Measurements from ENCODE around the gene PIP5K1B. TPM values are rescaled to one million over a fixed set of nuclear protein-coding genes. Genes with fewer than 3 reads are reported as not detected.
A peak's percentile ranks its signal among the peaks of the same experiment; 100 is the strongest.

PIP5K1B gene
- total RNA-seq, 2 experiments from 2014 or later, result 0.13 to 0.16 TPM

DNA sequence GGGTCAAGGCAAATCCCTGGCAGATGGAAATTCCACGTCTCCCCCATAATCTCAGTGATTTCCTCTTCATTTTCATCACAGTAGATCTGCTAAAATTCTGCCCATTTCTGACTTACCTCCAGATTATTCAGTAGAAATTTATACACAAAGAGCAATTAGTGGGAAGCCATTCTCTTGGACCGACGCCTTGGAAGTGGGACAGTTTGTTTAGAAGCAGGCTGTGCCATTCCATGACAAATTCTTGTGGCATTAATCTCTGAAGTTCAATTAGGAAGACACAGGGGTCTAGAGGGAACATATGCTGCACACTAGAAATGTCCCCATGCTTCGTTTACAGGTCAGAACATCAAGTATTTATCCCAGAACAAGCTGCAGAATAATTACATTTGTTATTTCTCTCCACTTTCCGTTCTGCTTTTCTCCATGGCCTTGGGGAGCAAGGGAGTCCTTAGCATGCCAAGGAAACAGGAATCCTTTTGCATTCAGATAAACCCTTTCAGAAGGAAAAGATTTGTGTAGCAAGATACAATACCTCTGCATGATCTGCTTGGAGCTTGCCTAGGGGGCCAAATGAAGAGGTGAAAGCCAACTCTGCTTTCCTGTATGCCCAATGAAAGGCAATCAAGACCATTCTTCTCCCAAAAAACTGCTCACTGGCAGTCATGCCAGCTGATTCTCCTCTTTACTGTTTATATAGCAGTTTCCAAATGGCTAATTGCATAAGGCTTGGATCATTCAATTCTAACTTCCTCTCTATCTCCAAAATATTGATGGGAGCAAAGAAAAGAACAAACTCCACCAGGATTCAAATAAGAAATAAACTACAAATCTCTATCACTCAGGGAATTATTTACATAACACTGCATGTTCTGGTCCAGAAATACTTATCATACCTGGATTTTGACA, 311.4 kb downstream of the PIP5K1B start:
- no peaks in the 10 kb centered on the region for H3K9me3 Mint-ChIP-seq (ENCODE audit: insufficient read depth)
- POLR2A ChIA-PET, result no interaction called here
- H3K27me3 Mint-ChIP-seq (ENCODE audit: low read depth), result peaks cover 36% of the 10 kb centered on the region
- no peak overlapping the region for H3K27ac Mint-ChIP-seq
- no peaks in the 10 kb centered on the region for H3K36me3 Mint-ChIP-seq (ENCODE audit: low read depth)
- DNase-seq (no peak), ATAC-seq (no peak)
- no peak overlapping the region for H3K4me3 Mint-ChIP-seq
- H3K4me1 Mint-ChIP-seq (ENCODE audit: low read depth), result peaks cover 38% of the 10 kb centered on the region
- CTCF ChIA-PET, result interaction anchor here (0.7 to 1.4 kb wide), 2 partner anchors 11 to 135 kb away, joined by 3 read pairs; no protein-coding TSS in a partner anchor

DNA sequence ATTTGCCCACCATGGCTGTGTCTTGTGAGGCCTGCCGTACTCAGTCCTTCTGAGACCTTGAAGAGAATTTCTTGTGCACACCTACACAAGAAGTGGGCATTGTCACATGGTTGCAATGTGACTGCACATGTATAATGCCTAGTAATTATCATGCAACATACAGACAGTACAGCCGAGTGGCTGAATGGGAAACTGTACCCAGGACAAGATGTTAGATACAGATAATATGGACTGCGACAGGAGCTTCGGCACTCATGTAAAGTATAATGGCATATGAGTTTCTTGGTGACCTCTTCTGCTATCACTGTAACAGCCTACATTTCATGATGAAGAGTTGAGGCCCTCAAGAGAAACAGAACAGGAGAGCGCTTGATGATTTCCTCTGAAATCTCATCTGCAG, 313.7 kb downstream of the PIP5K1B start:
- DNase-seq (no peak), ATAC-seq (no peak)
- H3K27ac Mint-ChIP-seq, result peak overlapping the region; percentile 35
- H3K27me3 Mint-ChIP-seq (ENCODE audit: low read depth), result peaks cover 29% of the 10 kb centered on the region
- no peak overlapping the region for H3K4me3 Mint-ChIP-seq
- H3K9me3 Mint-ChIP-seq (ENCODE audit: insufficient read depth), result no peaks in the 10 kb centered on the region
- H3K36me3 Mint-ChIP-seq (ENCODE audit: low read depth), result no peaks in the 10 kb centered on the region
- CTCF ChIA-PET, result interaction anchor here (0.7 to 2.1 kb wide), 2 partner anchors 10 to 22 kb away, joined by 3 to 9 read pairs; no protein-coding TSS in a partner anchor
- POLR2A ChIA-PET, result interaction anchor here (2.1 kb wide), 1 partner anchor 17 kb away, joined by 11 read pairs; the partner anchor contains the start of gene FXN
- H3K4me1 Mint-ChIP-seq (ENCODE audit: low read depth), result peaks cover 36% of the 10 kb centered on the region

DNA sequence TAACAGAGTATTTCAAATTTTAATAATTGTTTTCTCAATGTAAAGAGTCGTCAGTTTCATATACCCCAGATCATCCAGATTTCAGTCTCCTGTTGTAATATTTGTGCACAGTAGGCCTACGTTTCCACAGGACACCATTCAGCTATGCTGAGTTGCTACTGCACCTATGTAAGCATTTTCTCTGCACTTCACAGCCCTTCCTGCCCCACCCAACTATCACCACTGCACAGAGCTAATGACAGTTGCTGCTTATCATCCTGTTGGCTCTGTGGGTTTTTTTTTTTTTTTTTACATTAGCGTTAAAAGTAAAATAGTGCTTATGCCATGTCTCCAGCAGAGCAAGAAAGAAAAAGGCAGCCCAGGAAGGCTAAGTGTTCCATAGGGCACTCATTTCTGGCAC, 314.8 kb downstream of the PIP5K1B start:
- POLR2A ChIA-PET, result interaction anchor here (0.7 to 2.1 kb wide), 4 partner anchors 10 to 240 kb away, joined by 3 to 11 read pairs (median 4); partner anchors contain the start of gene FXN
- H3K27me3 Mint-ChIP-seq (ENCODE audit: low read depth), result peaks cover 29% of the 10 kb centered on the region
- H3K9me3 Mint-ChIP-seq (ENCODE audit: insufficient read depth), result no peaks in the 10 kb centered on the region
- H3K4me1 Mint-ChIP-seq (ENCODE audit: low read depth), result peaks cover 44% of the 10 kb centered on the region
- no peaks in the 10 kb centered on the region for H3K36me3 Mint-ChIP-seq (ENCODE audit: low read depth)
- DNase-seq (peak; percentile 68), ATAC-seq (peak; percentile 92)
- peak overlapping the region; percentile 83 for H3K27ac Mint-ChIP-seq
- CTCF ChIA-PET, result interaction anchor here (1.1 to 2.1 kb wide), 7 partner anchors 9 to 240 kb away, joined by 3 to 15 read pairs (median 5); partner anchors contain the start of gene FXN
- H3K4me3 Mint-ChIP-seq, result no peak overlapping the region

DNA sequence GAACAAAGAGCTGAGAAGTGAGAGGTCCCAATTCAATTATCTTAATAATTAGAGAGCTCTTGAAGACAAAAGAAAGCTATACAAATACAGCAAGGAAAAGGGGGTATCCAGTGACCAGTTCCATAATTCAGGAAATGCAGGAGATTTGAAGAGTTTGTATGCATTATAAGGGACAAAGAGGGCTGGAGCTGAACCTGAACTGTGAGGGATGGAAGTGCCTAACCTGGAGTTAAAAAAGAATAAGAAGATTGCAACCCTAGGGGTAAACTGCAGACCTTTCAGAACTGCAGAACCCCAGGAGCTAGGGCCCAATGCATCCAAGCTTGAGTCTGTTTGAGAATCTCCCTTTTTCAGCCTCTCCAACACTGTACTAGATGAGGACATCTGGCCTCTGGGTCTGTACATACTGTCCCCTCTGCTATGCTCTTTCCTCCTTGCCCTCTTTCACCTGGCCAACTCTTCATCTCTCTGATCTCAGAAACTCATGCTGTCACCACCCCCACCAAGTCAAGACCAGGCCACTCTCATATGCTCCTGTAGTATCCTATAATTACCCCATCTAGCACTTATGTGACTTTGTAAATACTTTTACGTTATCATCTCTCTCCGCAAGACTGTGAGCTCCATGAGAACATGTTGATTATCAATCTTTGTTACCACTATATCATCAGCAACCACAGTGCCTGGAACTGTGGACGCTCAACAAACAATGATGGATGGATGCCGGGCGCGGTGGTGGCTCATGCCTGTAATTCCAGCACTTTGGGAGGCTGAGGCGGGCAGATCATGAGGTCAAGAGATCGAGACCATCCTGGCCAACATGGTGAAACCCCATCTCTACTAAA, 315.5 kb downstream of the PIP5K1B start:
- H3K27me3 Mint-ChIP-seq (ENCODE audit: low read depth), result peaks cover 25% of the 10 kb centered on the region
- POLR2A ChIA-PET, result interaction anchor here (1.0 to 2.1 kb wide), 3 partner anchors 11 to 15 kb away, joined by 3 to 11 read pairs (median 6); partner anchors contain the start of gene FXN
- H3K4me1 Mint-ChIP-seq (ENCODE audit: low read depth), result peaks cover 44% of the 10 kb centered on the region
- CTCF ChIA-PET, result interaction anchor here (1.1 to 2.1 kb wide), 7 partner anchors 8 to 241 kb away, joined by 3 to 15 read pairs (median 5); partner anchors contain the start of gene FXN
- H3K4me3 Mint-ChIP-seq, result no peak overlapping the region
- H3K9me3 Mint-ChIP-seq (ENCODE audit: insufficient read depth), result no peaks in the 10 kb centered on the region
- peak overlapping the region; percentile 83 for H3K27ac Mint-ChIP-seq
- no peaks in the 10 kb centered on the region for H3K36me3 Mint-ChIP-seq (ENCODE audit: low read depth)
- peak; percentile 7 for ATAC-seq
- no peak for DNase-seq

DNA sequence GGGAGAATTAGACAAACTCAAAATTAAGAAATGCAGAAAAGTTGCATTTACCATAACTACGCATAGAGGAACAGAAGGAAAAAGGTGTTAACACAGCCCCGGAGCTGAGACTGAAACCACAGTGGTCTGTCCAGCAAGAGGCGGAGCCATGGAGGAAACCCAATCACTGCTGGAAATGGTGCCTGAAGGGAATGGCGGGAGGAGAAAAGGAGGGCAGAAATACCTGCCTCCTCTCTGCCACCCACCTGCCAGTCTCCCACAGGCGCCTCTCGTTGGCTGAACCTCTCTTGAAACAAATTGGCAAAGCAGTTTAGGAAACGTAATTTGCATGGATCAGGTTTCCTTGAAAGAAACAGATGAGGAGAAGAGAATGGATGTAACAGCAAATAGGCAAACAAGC, 318.6 kb downstream of the PIP5K1B start:
- H3K4me3 Mint-ChIP-seq, result no peak overlapping the region
- ChIA-PET CTCF (interaction anchor here (0.8 to 1.3 kb wide), 3 partner anchors 12 to 440 kb away, joined by 3 to 6 read pairs (median 4); partner anchors contain the start of gene FXN), POLR2A (interaction anchor here (1.0 kb wide), 1 partner anchor 12 kb away, joined by 3 read pairs; the partner anchor contains the start of gene FXN)
- ATAC-seq (no peak), DNase-seq (no peak)
- no peaks in the 10 kb centered on the region for H3K9me3 Mint-ChIP-seq (ENCODE audit: insufficient read depth)
- H3K4me1 Mint-ChIP-seq (ENCODE audit: low read depth), result peaks cover 55% of the 10 kb centered on the region
- peaks cover 17% of the 10 kb centered on the region for H3K27me3 Mint-ChIP-seq (ENCODE audit: low read depth)
- H3K27ac Mint-ChIP-seq, result no peak overlapping the region
- no peaks in the 10 kb centered on the region for H3K36me3 Mint-ChIP-seq (ENCODE audit: low read depth)

DNA sequence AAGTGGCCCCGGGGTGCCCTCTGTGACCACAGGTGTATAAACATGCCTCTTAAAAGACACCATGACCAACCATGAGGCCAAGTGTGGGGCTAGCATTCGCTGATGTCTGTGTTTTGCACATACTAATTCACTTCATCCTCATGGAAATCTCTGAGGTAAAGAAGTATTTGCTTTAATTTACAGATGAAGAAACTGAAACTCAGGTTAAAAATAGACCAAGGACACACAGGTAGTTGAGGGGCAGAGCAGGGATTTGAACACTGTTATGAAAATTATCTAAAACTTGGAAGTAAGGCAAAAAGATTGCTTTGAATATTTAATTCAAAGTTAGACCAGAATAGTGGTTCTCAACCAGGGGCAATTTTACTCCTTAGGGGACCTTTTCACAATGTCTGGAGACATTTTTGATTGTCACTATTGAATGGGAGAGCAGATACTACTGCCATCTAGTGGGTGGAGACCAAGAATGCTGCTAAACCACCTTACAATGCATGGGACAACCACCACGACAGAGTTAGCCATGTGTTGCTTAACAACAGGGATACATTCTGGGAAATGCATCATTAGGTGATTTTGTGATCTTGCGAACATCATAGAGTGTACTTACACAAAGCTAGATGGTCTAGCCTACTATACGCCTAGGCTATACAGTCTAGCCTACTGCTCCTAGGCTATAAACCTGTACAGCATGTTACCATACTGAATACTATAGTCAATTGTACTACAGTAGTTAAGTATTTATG, 322.5 kb downstream of the PIP5K1B start:
- peaks cover 53% of the 10 kb centered on the region for H3K4me1 Mint-ChIP-seq (ENCODE audit: low read depth)
- H3K27ac Mint-ChIP-seq, result no peak overlapping the region
- DNase-seq (peak; percentile 68), ATAC-seq (peak; percentile 59)
- H3K27me3 Mint-ChIP-seq (ENCODE audit: low read depth), result peaks cover 14% of the 10 kb centered on the region
- peaks cover 6% of the 10 kb centered on the region for H3K9me3 Mint-ChIP-seq (ENCODE audit: insufficient read depth)
- peaks cover 14% of the 10 kb centered on the region for H3K36me3 Mint-ChIP-seq (ENCODE audit: low read depth)
- POLR2A ChIA-PET, result interaction anchor here (1.0 kb wide), 1 partner anchor 48 kb away, joined by 3 read pairs; no protein-coding TSS in a partner anchor
- CTCF ChIA-PET, result interaction anchor here (1.0 to 3.2 kb wide), 9 partner anchors 11 to 550 kb away, joined by 3 to 10 read pairs (median 4); no protein-coding TSS in a partner anchor
- H3K4me3 Mint-ChIP-seq, result no peak overlapping the region

DNA sequence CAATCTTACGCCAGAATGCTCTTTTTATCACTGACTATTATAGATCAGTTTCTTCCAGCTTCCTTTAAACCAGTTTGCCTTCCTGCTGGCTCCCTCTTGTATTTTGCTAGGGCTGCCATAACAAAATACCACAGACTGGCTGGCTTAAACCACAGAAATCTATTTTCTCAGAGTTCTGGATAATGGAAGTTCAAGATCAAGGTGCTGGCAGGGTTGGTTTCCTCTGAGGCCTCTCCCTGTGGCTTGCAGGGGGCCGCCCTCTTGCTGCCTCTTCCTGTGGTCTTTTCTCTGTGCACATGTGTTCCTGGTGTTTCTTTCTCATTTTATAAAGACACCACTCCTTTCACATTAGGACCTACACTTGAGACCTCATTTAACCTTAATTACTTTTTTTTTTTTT, 323.7 kb downstream of the PIP5K1B start:
- Mint-ChIP-seq H3K9me3 (ENCODE audit: insufficient read depth) (peaks cover 6% of the 10 kb centered on the region), H3K27ac (peak overlapping the region; percentile 65), H3K4me1 (ENCODE audit: low read depth) (peaks cover 50% of the 10 kb centered on the region), H3K27me3 (ENCODE audit: low read depth) (peaks cover 9% of the 10 kb centered on the region), H3K36me3 (ENCODE audit: low read depth) (peaks cover 14% of the 10 kb centered on the region), H3K4me3 (peak overlapping the region; percentile 32)
- CTCF ChIA-PET, result interaction anchor here (1.0 to 3.2 kb wide), 9 partner anchors 9 to 551 kb away, joined by 3 to 10 read pairs (median 4); no protein-coding TSS in a partner anchor
- DNase-seq (peak; percentile 81), ATAC-seq (peak; percentile 82)
- POLR2A ChIA-PET, result interaction anchor here (1.0 kb wide), 1 partner anchor 49 kb away, joined by 3 read pairs; no protein-coding TSS in a partner anchor

DNA sequence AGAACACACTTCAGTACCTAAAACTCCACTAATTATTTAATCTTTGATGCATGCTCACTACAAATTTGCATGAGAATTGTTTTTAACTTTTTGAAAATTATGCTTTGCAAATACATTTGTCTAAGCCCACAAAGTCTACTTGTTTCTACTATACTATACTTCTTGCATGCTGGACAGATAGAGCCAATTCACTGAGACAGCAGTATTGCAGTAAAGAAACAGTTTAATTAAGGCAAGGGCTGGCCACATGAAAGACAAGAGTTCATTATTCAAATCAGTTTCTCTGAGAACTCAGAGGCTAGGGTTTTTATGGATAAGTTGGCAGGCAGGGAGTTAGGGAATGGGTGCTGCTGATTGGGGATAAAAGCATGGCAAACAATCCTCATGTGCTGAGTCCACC, 324.5 kb downstream of the PIP5K1B start:
- peaks cover 43% of the 10 kb centered on the region for H3K4me1 Mint-ChIP-seq (ENCODE audit: low read depth)
- H3K9me3 Mint-ChIP-seq (ENCODE audit: insufficient read depth), result peaks cover 6% of the 10 kb centered on the region
- DNase-seq (no peak), ATAC-seq (no peak)
- peaks cover 14% of the 10 kb centered on the region for H3K36me3 Mint-ChIP-seq (ENCODE audit: low read depth)
- H3K4me3 Mint-ChIP-seq, result peak overlapping the region; percentile 32
- H3K27ac Mint-ChIP-seq, result no peak overlapping the region
- peaks cover 7% of the 10 kb centered on the region for H3K27me3 Mint-ChIP-seq (ENCODE audit: low read depth)
- ChIA-PET CTCF (interaction anchor here (1.0 to 3.2 kb wide), 3 partner anchors 19 to 164 kb away, joined by 3 to 10 read pairs (median 4); no protein-coding TSS in a partner anchor), POLR2A (no interaction called here)

DNA sequence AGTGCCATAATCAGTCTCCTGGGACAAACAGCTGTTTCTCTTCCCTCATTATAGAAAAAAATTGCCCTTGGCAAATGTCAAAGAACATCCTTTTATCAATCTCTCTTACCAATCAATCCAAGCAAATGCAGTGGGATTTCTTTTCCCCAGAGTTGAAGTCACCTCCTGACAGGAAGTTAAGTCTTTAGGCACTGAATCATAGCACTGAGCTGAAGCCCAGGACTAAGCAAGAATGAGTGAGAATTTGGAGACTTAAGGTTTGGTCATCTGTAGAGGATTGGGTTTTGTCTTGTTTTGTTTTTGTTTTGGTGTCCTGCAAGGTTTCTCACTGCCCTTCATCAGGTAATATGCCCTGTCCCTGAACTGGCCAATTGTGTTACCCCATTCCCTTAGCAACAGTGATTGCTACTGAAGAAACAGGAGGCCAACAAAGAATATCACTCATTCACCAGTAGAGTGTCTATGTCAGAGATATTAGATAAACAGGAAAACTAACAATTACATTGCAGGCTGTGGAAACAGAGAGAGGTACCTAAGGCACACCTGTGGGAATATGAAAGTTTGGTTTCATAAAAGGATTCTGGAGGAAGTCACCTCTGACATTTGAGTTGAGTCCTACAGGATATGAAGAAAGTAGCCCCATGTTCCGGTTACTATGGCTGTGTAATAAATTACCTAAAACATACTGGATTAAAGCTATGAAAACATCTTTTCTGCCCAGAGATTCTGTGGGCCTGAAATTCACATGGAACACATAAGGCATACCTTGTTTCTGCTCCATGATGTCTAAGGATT, 326.0 kb downstream of the PIP5K1B start:
- Mint-ChIP-seq H3K27me3 (ENCODE audit: low read depth) (peaks cover 5% of the 10 kb centered on the region), H3K4me3 (no peak overlapping the region), H3K36me3 (ENCODE audit: low read depth) (peaks cover 14% of the 10 kb centered on the region), H3K4me1 (ENCODE audit: low read depth) (peaks cover 48% of the 10 kb centered on the region), H3K9me3 (ENCODE audit: insufficient read depth) (peaks cover 6% of the 10 kb centered on the region), H3K27ac (no peak overlapping the region)
- ChIA-PET CTCF (interaction anchor here (1.0 to 3.2 kb wide), 3 partner anchors 18 to 162 kb away, joined by 3 to 10 read pairs (median 4); no protein-coding TSS in a partner anchor), POLR2A (interaction anchor here (1.2 to 1.5 kb wide), 2 partner anchors 11 to 50 kb away, joined by 3 to 6 read pairs; no protein-coding TSS in a partner anchor)
- DNase-seq (no peak), ATAC-seq (no peak)

DNA sequence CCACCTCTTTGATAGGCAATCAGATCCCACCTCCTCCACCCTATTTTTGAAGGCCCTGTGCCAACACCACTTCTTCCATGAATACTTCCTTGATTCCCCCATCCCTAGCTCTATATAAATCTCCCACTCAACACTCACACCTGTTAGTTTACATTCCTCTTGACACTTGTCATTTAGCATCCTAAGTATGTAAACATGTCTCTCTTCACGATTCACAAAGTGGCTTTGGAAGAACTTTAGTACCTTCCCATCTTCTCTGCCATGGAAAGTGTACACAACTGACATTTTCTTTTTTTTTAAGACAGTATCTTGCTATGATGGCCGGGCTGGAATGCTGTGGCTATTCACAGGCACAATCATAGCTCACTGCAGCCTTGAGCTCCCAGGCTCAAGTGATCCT, 329.0 kb downstream of the PIP5K1B start:
- ChIA-PET POLR2A (no interaction called here), CTCF (interaction anchor here (1.7 to 2.7 kb wide), 3 partner anchors 12 to 159 kb away, joined by 6 to 30 read pairs (median 6); no protein-coding TSS in a partner anchor)
- Mint-ChIP-seq H3K27ac (no peak overlapping the region), H3K36me3 (ENCODE audit: low read depth) (peaks cover 14% of the 10 kb centered on the region), H3K27me3 (ENCODE audit: low read depth) (peaks cover 2% of the 10 kb centered on the region), H3K9me3 (ENCODE audit: insufficient read depth) (peaks cover 6% of the 10 kb centered on the region), H3K4me1 (ENCODE audit: low read depth) (peaks cover 38% of the 10 kb centered on the region), H3K4me3 (no peak overlapping the region)
- no peak for ATAC-seq
- no peak for DNase-seq

All from activated CD8-positive, alpha-beta T cell treated with anti-CD3 and anti-CD28 coated beads, Interleukin-2, amount 10 ng/mL, durations not matched to agents 7 days and 5 days (primary cell).